ENCODE results near the gene ADAM11. TPM values are rescaled to one million over a fixed set of nuclear protein-coding genes. Genes with fewer than 3 reads are reported as not detected.
"Not testable (repeated sequence)": the region's sequence is repeated elsewhere in the genome, so short reads cannot be mapped to it uniquely, and the experiment has no call there.

Gene ADAM11
- total RNA-seq, 6 donors from 2014 or later, result 0.15 to 1.0 (median 0.20) TPM; not detected in 1

DNA sequence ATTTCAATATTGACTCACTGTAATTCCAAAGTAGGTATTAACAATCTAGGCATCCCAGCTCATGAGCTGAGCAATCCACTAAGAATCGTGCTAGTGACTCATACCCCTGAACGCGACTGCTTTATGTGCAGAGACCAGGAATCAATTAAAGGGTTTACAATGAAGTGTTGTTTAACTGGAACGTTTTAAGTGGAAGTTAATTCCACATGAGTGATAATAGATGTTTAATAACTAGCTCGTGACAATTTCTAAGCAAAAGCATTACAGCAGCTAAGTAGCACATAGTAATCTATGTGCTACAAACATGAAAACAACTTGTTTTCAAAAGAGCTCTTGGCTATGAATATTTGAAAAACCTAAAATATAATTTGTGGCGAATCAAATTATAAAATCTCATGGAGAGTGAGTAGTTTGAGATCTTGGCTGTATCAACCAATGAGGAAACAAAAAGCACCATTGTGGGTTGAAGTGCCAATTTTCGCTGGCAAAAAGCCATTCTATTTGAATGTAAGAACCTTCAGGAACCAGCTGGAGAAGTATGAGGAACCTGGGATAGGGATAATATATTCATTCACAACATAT lies 61.9 kb downstream of the ADAM11 start:
- H3K27ac ChIP-seq, result no peak overlapping the region
- peaks cover 0 to 7% (median 0%) of the 10 kb centered on the region in 4 donors for H3K4me1 ChIP-seq
- no peaks in the 10 kb centered on the region for H3K27me3 ChIP-seq
- no peaks in the 10 kb centered on the region for H3K36me3 ChIP-seq
- no peak for DNase-seq
- no peak overlapping the region for H3K4me3 ChIP-seq
- no peaks in the 10 kb centered on the region for H3K9me3 ChIP-seq
- 45 to 51% methylated on average over 7 of the region's 7 CpGs for WGBS, 2 donors
- no peak for ATAC-seq (ENCODE audit: low FRiP score in 2 of 2)
- TF ChIP-seq EP300 (IDR thresholded peaks at IDR 0.05) (no peak), POLR2AphosphoS5 (IDR thresholded peaks at IDR 0.05) (no peak), POLR2A (IDR thresholded peaks at IDR 0.05) (no peak)
- TF ChIP-seq, protein P1, sequence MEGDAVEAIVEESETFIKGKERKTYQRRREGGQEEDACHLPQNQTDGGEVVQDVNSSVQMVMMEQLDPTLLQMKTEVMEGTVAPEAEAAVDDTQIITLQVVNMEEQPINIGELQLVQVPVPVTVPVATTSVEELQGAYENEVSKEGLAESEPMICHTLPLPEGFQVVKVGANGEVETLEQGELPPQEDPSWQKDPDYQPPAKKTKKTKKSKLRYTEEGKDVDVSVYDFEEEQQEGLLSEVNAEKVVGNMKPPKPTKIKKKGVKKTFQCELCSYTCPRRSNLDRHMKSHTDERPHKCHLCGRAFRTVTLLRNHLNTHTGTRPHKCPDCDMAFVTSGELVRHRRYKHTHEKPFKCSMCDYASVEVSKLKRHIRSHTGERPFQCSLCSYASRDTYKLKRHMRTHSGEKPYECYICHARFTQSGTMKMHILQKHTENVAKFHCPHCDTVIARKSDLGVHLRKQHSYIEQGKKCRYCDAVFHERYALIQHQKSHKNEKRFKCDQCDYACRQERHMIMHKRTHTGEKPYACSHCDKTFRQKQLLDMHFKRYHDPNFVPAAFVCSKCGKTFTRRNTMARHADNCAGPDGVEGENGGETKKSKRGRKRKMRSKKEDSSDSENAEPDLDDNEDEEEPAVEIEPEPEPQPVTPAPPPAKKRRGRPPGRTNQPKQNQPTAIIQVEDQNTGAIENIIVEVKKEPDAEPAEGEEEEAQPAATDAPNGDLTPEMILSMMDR (IDR thresholded peaks at IDR 0.05), result no peak

DNA sequence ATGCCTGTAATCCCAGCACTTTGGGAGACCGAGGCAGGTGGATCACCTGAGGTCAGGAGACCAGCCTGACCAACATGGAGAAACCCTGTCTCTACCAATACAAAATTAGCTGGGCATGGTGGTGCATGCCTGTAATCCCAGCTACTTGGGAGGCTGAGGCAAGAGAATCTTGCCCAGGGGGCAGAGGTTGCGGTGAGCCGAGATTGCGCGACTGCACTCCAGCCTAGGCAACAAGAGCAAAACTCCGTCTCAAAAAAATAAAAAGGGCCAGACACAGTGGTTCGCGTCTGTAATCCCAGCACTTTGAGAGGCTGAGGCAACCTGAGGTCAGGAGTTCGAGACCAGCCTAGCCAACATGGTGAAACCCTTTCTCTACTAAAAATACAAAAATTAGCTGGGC lies 66.4 kb downstream of the ADAM11 start:
- ATAC-seq (ENCODE audit: low FRiP score in 2 of 2); H3K4me3 ChIP-seq; DNase-seq; H3K36me3 ChIP-seq; H3K27ac ChIP-seq; H3K9me3 ChIP-seq: not testable (repeated sequence)
- 93 to 98% methylated on average over 9 of the region's 9 CpGs for WGBS, 2 donors
- Histone ChIP-seq H3K4me1 (peaks cover 5 to 27% (median 10%) of the 10 kb centered on the region in 4 donors), H3K27me3 (peaks cover 0 to 23% (median 7%) of the 10 kb centered on the region in 4 donors)

DNA sequence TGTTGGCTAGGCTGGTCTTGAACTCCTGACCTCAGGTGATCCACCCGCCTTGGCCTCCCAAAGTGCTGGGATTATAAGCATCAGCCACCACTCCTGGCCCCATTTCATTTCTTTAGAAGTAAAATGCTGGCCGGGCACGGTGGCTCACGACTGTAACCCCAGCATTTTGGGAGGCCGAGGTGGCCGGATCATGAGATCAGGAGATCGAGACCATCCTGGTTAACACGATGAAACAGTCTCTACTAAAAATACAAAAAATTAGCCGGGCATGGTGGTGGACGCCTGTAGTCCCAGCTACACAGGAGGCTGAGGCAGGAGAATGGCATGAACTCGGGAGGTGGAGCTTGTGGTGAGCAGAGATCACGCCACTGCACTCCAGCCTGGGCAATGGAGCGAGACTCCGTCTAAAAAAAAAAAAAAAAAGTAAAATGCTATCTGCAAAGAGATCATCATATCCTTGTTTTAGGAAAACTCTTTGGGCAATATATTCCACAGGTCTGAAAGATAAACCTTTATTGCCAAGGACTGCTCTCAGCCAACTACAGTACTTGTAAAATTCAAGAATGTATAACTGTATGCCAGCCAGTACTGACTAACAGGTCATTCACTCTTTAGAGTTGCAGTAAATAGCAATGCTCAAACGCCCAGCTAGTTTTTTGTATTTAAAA lies 67.5 kb downstream of the ADAM11 start:
- no peaks in the 10 kb centered on the region for H3K36me3 ChIP-seq
- DNase-seq (no peak), ATAC-seq (ENCODE audit: low FRiP score in 2 of 2) (no peak)
- peaks cover 0 to 30% (median 7%) of the 10 kb centered on the region in 4 donors for H3K27me3 ChIP-seq
- TF ChIP-seq EP300 (IDR thresholded peaks at IDR 0.05) (no peak), POLR2A (IDR thresholded peaks at IDR 0.05) (no peak), POLR2AphosphoS5 (IDR thresholded peaks at IDR 0.05) (no peak)
- TF ChIP-seq, protein P1 (IDR thresholded peaks at IDR 0.05), result no peak
- H3K4me3 ChIP-seq, result no peak overlapping the region
- H3K9me3 ChIP-seq, result no peaks in the 10 kb centered on the region
- no peak overlapping the region for H3K27ac ChIP-seq
- peaks cover 9 to 26% (median 15%) of the 10 kb centered on the region in 4 donors for H3K4me1 ChIP-seq
- 90 to 91% methylated on average over 15 of the region's 15 CpGs for WGBS, 2 donors

DNA sequence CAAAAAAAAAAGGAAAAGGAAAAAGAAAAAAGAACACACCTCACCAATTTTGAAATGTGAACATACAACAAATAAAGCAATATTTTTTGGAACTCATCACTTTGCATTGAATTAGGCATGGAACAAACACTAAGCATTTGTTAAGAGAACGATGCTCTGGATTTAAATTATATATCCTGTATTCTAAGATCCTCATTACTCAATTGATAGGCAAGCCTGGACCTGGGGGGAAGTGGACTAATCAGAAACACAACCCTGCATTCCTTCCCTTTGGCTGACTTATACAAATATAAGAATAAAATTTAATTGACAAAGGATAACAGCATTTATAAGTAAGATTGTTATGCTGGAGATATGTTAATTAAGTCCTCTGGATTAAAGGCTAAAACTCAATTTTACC lies 69.1 kb downstream of the ADAM11 start:
- Histone ChIP-seq H3K36me3 (no peaks in the 10 kb centered on the region), H3K4me3 (peak overlapping the region in 1 of 4 donors; percentile 42), H3K9me3 (no peaks in the 10 kb centered on the region), H3K4me1 (peaks cover 9 to 26% (median 15%) of the 10 kb centered on the region in 4 donors), H3K27me3 (peaks cover 0 to 33% (median 8%) of the 10 kb centered on the region in 4 donors), H3K27ac (no peak overlapping the region)
- ATAC-seq (ENCODE audit: low FRiP score in 2 of 2), result no peak
- WGBS, 2 donors, result 54 to 65% methylated on average over 1 of the region's 1 CpG
- DNase-seq, result no peak
- TF ChIP-seq POLR2AphosphoS5 (IDR thresholded peaks at IDR 0.05), result no peak
- TF ChIP-seq POLR2A (IDR thresholded peaks at IDR 0.05), result no peak
- TF ChIP-seq EP300 (IDR thresholded peaks at IDR 0.05), result no peak
- TF ChIP-seq, protein P1 (IDR thresholded peaks at IDR 0.05), result no peak

DNA sequence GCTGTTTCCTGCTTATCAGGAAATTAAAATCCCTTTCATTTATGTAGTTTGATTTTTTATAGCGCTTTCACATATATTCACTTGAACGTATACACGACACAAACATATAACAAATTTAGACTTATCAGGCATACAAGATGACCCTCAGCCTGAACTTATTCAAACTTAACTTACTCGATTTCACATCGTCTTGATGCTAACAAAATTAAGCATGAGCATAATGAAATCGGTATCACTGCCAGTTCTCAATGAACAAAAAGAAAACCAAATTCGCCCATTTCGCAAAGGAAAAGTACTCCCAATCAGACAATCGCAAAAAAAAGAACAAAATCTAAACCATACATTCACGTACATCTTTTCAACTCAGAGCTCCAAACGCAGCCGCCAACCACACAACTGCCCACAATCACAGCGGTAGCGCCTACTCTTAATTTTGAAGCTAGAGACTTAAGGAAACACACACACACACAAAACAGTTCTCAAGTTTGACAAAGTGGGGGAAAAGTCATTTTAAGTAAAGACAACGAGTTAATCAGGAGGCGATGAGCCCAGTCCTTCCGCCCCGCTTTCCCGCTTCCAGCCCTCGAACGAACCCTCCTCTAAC lies 70.2 kb downstream of the ADAM11 start:
- TF ChIP-seq, protein P1 (IDR thresholded peaks at IDR 0.05), result no peak
- no peak for TF ChIP-seq EP300 (IDR thresholded peaks at IDR 0.05)
- TF ChIP-seq POLR2AphosphoS5 (IDR thresholded peaks at IDR 0.05), result no peak
- no peak for TF ChIP-seq POLR2A (IDR thresholded peaks at IDR 0.05)
- Histone ChIP-seq H3K27me3 (peaks cover 0 to 33% (median 8%) of the 10 kb centered on the region in 4 donors), H3K36me3 (no peaks in the 10 kb centered on the region), H3K4me3 (peak overlapping the region; percentile 30 to 67 (median 50)), H3K4me1 (peaks cover 9 to 26% (median 15%) of the 10 kb centered on the region in 4 donors), H3K27ac (peak overlapping the region; percentile 71 to 85 (median 80)), H3K9me3 (no peaks in the 10 kb centered on the region)
- no peak for DNase-seq
- no peak for ATAC-seq (ENCODE audit: low FRiP score in 2 of 2)
- 3 to 7% methylated on average over 17 to 21 of the region's 21 CpGs for WGBS, 2 donors
